Activated CD8-positive, alpha-beta memory T cell treated with anti-CD3 and anti-CD28 coated beads for 48 hours (primary cell): ENCODE measurements around the gene TRERF1.
A peak's percentile ranks its signal among the peaks of the same experiment; 100 is the strongest.
"Not testable (repeated sequence)": the region's sequence is repeated elsewhere in the genome, so short reads cannot be mapped to it uniquely, and the experiment has no call there.

Experiments
- DNase-seq, 3 experiments: peaks; one replicate each; pipeline ENCODE4 v3.0.0-alpha.2; 2020; ENCODE audit warnings: low read depth in 2 of 3, low spot score in 2 of 3

TRERF1 gene

GRCh38 chr6:42451333-42452170, at the start of gene TRERF1:
TSS of gene TRERF1 (minus strand) at chr6:42451926. CDS start at chr6:42269590, 182,336 bp downstream.
- DNase-seq, result peak in 1 of 3 experiments; percentile 13

DNA sequence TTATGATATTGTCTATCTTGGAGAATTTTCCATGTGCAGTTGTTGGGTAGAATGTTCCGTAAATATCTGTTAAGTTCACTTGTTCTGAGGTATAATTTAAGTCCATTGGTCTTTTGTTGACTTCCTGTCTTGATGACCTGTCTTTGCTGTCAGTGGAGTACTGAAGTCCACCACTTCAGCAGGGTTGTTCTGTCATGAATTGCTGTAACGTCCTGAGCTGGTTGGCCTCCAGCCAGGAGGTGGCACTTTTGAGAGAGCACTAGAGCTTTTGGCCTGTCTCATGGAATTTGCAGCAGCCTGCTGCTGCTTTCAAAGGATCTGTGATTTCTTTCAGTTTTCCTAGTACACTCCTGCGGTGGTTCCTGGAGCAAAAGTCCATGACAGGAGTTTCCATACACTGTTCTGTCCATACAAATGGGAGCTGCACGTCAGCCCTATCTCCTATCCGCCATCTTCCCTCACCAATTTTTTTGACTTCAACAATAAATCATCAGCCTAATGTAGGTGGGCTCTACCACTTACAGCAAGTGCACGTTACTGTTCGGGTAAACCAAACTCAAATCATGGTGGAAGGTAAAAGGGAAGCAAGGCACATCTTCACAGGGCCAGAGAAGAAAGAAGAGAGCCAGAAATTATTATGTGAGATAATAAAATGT, 46.9 kb upstream of the TRERF1 start:
- DNase-seq, result no peak

GRCh38 chr6:42493914-42494539, 42.3 kb upstream of the TRERF1 start:
- DNase-seq, result no peak

DNA sequence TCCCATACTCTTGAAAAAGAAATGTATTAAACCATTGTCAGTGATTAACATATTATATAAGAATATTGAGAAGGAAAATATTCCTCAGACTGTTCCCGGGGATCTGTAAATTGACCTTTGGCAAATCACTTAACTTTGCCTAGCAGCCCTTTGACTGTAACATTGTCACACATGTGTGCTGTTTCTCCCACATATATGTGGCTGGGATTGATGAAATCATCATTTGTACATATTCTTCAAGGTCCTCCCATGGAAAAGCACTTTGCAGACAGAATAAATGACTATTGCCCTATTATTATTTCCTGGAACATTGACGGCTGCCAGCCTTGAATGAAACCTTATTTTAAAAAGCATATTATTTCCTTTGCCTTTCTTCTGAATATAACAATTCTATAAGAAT, 36.4 kb upstream of the TRERF1 start:
- no peak for DNase-seq

GRCh38 chr6:42484261-42484660, 32.5 kb upstream of the TRERF1 start:
- DNase-seq, result no peak

GRCh38 chr6:42482174-42482573, 30.4 kb upstream of the TRERF1 start:
- no peak for DNase-seq

DNA sequence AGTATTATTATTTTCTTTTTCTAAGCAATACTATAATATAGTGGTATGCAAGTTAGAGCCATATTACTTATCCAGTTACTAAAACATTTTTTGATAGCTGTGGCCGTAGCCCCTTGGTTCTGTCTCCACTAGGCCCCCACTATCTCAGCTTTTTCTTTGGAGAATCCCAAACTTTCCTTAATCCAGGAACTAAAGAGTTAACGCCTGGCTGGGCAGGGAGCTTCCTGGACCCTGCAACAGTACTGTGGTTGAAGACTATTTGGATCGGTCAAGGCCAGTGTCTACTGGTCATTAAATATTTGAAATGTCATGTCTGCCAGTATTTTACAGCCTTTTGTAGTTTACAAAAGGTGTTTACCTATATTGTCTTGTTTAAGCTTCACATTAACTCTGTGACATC, 20.0 kb upstream of the TRERF1 start:
- DNase-seq, result no peak

- DNase-seq, result no peak
Measured at GRCh38 chr6:42471142-42471541, 19.4 kb upstream of the TRERF1 start.

DNA sequence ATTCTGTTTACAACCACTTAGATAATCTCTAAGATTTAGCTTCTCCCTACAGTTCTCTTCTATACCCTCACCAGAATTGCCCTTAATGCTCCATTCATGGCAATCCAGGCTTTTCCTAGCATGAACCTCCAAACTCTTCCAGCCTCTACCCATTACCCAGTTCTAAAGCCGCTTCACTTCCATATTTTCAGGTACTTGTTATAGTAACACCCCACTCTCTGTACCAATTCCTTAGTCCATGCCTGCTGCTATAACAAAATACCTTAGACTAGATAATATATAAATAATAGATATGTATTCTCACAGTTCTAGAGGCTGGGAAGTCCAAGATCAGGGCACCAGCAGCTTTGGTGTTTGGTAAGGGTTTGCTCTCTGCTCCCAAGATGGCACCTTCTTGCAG, 16.5 kb upstream of the TRERF1 start:
- no peak for DNase-seq

DNA sequence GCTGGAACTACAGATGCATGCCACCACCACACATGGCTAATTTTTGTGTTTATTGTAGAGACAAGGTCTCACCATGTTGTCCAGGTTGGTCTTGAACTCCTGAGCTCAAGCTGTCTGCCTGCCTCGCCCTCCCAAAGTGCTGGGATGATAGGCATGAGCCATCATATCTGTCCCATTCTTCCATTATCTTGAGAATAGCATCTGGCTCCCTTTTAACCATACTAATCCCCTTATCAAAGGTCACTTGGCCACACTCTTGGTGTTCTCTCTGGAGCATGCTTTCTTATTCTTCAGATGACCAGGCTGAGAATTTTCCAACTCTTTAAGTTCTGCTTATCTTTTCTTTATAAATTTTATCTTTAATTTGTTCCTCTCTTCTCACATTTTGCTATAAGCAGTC, 15.9 kb upstream of the TRERF1 start:
- no peak for DNase-seq

- DNase-seq, result not testable (repeated sequence)
Measured at GRCh38 chr6:42466470-42466869, 14.7 kb upstream of the TRERF1 start.

DNA sequence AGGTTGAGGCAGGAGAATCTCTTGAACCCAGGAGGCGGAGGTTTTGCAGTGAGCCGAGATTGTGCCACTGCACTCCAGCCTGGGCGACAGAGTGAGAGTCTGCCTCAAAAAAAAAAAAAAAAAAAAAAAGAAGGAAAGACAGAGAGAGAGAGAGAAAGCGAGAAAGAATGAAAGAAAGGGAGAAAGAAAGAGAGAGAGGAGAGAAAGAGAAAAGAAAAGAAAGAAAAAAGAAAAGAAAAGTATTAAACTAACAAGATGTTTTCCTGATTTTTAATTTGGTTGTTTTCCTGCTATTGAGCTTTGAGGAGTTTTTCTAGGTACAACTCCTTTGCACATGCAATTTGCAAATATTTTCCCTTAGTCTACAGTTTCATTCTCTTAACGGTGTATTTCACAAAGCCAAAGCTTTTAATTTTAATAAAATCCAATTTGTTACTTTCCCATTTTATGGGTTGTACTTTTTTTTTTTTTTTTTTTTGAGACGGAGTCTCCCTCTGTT, 10.8 kb upstream of the TRERF1 start:
- no peak for DNase-seq

GRCh38 chr6:42460883-42461282, 9.2 kb upstream of the TRERF1 start:
- DNase-seq, result no peak

- no peak for DNase-seq
Measured at GRCh38 chr6:42459888-42460287, 8.2 kb upstream of the TRERF1 start.

DNA sequence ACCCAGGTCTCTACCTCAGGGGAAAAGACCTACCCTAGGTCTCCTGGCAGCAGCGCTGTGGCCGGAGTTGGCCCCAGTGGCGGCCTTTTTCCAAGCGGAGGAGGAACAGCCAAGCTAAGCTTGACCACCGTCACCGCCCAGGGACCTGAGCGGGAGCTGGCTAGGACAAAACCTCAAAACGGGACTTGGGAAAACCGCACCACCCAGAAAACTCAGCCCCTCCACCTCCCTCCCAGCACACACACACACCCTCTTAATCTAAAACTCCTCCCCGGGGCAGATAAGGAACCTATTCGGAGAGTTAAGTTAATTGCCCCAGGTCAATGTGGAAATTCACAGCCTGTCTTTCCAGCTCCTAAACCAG, 2.7 kb upstream of the TRERF1 start:
- DNase-seq, result no peak

GRCh38 chr6:42453654-42454427, 2.1 kb upstream of the TRERF1 start:
- DNase-seq, result no peak

DNA sequence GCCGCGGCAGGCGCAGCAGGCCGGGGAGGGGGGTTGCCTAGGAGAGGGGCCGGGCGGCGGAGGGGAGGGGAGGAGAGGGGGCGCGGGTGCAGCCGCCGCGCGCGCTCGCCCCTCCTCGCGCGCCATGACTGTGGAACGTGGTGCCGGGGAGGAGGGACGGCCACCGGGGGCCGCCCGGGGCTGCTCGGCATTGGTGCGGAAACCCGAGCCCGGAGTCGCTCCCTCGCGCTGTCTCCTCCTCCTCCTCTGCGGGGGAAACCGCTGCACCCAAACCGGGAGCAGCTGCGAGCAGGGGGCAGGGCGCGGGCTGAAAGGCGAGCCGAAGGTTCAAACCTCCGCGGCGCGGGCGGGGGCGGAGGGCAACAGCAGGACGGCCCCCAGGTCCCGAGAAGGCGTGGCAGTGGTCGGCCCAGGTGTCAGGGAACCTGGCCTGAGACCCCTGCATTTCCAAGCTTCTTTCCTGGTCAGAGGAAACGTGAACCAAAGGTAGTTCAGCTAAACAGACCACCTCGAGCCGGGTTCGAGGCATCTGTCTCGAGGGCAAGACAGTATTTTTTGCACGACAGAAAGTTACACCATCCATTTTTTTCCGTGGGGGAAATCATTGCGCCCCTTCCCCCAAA, 1.4 kb upstream of the TRERF1 start:
- DNase-seq, result peak; percentile 41 to 51 (median 50)

DNA sequence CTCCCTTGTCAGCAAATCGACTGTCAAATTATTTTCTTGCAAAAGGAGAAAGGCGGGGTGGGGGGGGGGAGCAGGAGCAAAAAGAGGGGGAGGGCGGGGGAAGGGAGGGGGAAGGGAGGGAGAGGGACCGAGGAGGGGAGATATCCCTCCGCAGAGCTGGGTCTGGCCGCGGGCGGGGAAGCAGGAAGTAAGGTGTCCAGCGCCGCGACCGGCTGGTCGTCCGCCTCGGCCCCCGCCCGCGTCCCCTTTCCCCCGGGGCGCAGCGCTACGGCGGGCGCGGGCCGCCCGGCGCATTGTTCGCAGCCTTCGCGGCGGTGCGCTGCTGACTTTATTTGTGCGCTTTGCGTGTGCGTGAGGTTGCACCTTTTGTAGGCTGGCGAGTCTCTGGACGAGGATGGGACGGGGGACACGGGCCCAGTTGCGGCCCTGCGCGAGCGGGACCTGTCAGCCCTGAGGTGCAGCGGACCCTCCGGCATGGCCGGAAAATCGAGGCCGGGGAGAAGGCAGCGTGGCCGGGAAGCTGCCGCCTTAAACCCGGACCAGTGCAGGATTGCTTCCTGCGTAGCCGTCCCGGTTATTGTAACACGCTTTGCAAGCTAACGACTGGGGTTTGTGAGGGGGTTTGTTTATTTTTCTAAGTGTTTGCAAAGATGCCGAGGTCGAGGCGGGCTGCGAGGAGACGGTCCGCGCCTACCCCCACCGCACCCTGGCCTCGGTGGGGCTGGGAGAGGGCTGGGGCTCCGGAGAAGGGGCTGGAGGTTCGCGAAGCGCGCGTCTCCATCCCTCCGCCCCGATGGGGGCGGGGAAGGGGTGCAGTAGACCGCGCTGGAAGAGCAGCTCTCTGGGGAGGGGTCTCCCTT, 675 bp upstream of the TRERF1 start:
- peak in 2 of 3 experiments; percentile 22 to 55 for DNase-seq

GRCh38 chr6:42450477-42451332, 1.0 kb downstream of the TRERF1 start:
- DNase-seq, result peak in 1 of 3 experiments; percentile 14
